Measurements from ENCODE around the gene REXO2.

DNA sequence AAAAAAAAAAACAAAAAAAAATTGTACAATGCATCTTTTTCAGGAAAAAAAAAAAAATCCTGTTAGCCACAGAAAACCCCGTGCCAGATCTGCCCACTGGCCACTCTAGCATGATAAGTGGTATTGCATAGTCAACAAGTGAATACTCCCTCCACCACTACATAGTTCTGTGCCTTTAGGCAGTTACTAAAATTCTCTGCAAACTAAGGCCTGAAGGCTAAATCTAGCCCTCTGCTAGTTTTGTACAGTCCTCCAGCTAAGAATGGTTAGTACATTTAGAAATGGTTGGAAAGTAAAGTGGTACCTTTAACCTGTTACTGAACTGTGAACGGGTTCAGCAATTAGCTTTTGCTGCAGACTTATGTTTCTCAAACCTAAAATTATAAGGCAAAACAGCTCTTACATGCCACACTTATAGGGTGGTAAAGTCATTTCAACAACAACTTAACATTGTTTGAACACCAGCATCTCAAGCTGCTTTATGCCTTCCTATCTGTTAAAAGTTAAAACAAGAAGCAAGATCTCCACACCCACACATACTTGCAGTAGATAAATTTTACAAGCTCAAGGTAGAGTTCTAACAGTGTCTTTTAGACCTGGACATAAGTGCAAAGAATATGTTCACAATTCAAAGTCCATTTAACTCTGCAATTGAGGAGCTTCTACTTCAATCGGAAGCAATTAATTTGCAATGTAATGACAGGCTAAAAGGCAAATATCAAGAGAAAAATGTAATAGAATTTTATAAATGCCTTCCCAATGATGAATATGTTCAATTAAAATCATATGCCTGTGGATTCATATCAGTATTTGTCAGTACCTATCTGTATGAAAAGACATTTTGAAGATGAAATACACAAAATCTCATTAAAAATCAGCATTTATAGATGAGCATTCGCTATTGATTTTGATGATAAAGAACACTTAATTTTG lies 46.3 kb upstream of the REXO2 start:
- TF ChIP-seq, protein P1, sequence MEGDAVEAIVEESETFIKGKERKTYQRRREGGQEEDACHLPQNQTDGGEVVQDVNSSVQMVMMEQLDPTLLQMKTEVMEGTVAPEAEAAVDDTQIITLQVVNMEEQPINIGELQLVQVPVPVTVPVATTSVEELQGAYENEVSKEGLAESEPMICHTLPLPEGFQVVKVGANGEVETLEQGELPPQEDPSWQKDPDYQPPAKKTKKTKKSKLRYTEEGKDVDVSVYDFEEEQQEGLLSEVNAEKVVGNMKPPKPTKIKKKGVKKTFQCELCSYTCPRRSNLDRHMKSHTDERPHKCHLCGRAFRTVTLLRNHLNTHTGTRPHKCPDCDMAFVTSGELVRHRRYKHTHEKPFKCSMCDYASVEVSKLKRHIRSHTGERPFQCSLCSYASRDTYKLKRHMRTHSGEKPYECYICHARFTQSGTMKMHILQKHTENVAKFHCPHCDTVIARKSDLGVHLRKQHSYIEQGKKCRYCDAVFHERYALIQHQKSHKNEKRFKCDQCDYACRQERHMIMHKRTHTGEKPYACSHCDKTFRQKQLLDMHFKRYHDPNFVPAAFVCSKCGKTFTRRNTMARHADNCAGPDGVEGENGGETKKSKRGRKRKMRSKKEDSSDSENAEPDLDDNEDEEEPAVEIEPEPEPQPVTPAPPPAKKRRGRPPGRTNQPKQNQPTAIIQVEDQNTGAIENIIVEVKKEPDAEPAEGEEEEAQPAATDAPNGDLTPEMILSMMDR (IDR thresholded peaks at IDR 0.05): no peak
- TF ChIP-seq POLR2A (IDR thresholded peaks at IDR 0.05): no peak
